ENCODE results near the gene LHFPL2.

Gene LHFPL2

DNA sequence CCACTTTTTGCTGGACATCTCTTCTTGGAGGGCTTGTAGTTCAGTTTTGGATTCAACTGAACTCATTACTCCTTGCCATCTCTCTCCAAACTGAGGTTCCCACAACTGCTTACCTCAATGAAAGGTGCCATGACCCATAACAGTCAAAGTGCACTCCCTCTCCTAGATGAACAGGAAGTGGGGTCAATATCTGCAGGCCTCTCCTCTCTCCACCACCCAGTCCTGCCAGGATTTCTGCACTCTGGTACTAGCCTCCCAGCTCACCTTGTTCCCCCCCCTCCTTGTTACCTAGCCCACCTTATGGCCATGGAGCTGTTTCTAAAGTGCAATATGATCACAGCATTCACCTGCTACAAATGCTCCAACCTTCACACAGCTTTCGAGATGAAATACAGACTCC, 5.9 kb downstream of the LHFPL2 start:
- DNase-seq (ENCODE audit: low read depth, low spot score): no peak

DNA sequence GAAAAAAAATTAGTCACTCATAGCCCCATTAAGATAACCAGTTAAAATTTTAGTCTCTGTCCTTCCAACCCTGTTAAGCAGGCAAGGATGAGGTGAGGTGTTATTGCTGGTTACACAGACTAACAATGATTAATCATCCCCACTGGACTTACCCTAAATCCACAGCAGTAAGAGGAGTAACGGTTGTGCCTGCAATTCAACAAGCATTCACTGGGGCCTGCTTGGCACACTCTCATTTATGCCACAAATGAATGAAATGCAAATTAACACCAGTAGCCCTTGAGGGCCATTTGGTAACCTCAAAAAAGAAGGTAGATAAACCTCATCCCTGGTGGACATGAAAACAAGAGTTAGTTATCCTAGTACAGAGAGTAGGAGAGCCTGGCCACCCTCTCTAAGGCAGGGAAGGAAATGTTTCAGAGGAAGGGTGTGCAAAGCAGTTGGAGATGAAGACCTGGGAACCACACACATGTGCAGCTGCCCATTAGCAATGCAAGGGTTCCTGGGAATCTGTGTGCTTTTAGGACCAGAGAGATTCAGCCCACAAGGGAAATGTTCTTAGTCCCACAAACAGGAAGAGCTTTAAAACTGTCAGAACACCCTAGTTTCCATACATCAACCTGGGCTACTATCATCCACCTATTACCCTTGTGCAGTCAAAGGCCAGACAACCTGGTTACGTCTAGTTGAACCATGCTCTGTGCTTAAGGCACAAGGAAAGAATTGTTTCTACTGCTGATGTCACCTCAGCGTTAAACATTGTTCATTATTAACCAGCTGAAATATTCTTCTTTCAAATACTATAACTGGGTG, 7.7 kb downstream of the LHFPL2 start:
- DNase-seq (ENCODE audit: low read depth, low spot score): no peak

DNA sequence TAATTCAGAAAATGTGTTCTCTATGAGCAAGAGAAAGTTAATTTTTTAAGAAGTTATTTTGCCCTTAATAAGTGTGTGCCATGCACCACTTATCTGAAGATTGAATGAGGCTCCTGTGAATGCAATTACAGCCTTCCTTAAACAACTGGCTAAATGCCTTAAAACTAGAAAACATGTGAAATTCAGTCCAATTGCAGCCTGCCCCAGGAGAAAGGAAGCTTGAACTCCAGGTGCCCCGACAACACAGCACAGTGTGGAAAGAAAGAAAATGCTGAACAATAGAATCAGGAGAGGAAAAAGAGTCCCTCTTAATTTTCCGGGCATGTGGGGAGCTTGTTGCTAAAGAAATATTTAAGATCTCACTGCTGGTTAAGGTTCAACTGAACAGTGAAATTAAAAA, 8.8 kb downstream of the LHFPL2 start:
- no peak for DNase-seq (ENCODE audit: low read depth, low spot score)

DNA sequence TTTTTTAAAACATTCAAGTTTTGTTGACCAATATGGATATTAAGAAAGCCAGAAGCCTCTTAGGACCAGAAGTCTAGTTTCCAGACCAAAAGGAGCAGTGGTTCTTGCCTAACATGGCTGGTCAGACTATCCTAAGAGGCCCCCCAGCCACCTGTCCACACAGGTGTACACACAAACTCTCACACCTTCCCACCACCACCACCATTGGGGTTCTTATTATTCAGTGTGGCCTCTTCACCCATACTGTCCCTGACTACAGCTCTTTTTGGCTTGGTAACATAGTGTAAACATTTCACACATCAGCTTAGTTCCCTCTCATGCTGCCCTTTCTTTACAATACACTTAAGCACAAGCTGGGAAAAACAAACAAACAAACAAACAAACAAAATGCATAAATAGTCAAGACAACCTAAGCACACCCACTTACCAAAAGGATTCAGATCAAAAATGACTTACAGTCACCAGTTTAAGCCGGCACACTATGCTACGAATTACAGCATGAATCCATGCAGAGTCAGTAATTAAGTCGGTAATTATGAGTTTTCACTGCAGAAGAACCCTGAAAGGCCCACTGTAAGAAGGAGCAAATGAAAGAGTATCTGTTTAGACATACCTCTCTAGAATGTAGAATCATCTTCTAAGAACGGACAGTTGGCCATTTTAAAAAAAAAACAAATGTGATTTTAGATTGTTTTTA, 9.5 kb downstream of the LHFPL2 start:
- no peak for DNase-seq (ENCODE audit: low read depth, low spot score)

DNA sequence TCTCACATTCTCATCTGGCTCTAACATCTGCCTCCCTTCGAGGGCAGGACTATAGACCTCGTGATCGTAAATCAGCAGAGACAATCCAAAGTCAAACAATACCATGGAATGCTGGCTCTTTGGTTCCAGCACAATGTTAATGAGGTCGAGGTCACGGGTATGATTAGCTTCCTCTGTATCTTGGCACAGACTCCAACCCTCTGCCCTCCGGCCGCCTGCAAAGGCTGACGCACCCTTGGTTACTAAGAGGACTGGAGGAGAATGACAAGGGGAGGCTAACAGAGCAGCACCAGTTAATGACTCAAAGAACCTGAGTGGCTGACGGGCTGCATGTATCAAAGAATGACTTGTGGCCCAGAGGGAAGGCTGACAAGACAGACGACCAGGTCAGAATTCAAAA, 10.1 kb downstream of the LHFPL2 start:
- DNase-seq (ENCODE audit: low read depth, low spot score): no peak

DNA sequence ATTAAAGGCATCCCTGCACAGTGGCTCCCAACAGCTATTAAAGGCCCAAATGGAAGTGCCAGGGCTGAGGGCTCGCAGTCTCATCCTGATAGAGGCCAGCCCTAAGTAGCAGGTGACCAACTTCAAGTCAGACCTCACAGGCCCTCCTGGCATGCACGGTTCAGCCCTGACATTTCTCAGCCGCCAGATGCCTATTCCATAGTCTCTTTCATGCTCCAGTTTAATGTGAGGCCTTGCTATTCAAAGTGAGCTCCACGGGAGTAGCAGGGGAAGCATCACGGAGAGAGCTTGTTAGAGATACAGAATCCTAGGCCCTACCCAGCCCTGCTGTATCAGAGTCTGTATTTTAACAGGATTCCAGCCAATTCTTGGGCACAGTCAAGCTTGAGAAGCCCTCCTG, 11.1 kb downstream of the LHFPL2 start:
- DNase-seq (ENCODE audit: low read depth, low spot score): no peak

DNA sequence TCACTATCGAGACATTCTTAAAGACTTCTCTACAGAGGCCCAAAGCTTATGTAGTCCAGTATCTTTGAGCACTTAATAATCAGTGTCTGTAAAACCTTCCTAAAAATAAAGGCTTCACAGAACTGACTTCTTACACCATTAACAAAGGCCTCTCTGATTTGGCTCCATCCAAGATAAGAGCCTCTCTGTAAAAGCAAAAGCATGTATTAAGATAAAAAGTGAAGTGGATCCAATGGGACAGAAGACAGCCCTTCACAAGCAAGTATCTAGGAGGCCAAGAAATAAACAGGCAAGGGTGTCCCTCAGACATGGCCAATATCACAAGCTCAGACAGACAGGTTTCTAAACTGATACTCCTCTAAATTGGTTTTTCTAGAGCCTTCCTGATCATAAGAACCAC, 11.9 kb downstream of the LHFPL2 start:
- DNase-seq (ENCODE audit: low read depth, low spot score): no peak

DNA sequence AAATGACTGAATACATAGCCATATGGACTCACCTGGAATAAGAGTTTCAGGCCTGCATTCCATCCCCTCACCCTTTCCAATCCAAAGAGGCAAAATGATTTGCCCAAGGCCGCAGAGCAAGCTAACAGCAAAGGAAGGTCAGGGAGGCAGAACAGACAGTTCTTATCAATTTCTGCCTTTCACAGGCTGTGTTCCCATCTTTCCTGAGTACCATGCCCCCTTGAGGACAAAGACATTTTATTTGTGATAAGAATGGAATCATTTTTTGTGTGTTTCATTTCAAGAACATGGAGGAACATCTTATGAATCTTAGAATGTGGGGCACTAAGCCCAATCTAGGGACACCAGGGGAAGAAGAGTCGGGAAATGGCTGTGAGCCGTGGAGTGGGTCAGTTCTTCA, 13.9 kb downstream of the LHFPL2 start:
- no peak for DNase-seq (ENCODE audit: low read depth, low spot score)

DNA sequence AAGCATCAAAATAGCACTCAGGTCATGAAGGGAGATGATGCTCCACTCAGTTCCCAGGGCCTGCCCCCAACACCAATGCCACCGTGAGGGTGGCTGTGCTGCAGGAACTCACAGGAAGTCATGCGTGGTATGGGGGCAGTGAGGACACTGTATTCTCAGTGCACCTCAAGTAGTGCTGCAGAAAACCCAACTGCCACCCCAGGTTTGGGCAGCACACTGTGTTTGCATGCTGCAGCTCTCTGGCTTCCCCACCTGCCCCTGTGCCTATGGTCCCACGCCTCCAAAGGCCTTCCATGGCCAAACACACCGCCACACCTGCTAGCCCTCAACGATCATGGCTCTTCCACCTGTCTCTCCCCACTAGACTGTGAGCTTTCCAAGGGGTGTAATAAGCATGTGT, 14.3 kb downstream of the LHFPL2 start:
- no peak for DNase-seq (ENCODE audit: low read depth, low spot score)

DNA sequence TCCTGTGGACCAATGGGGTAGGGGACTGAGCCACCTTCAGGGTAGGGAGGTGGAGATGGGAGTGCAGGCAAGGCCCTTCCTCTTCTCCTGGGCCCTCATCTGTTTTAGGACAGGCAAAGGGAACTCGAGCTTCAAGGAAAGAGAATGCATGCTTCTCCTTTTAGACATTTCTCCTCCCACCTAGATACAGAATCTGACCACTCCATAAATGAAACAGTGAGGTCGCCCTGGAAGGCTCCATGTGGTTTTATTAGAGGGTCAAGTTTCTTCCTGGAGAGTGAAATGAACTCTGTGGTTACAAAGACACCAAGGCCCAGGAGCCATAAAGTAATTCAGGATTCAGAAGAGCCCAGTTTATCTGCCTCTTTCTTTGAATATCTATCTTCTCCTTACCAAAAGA, 14.9 kb downstream of the LHFPL2 start:
- no peak for DNase-seq (ENCODE audit: low read depth, low spot score)

DNA sequence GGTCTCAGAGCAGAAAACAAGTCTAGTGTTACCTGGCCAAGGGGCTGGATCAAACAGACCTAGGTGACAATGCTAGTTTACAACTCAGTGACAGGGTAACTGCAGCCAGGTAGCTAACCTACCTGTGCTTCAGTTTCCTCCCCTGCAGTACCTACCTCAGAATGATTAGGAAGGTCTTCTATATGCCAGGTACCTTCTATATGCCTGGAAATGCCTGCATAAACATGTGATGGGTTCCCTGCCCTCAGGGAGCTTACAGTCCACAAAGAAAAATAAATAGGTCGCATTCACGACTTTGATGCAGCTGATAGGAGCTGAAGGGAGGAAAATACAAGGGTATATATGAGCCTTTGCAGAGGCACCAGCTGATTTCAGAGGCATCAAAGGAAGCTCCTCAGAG, 16.1 kb downstream of the LHFPL2 start:
- DNase-seq (ENCODE audit: low read depth, low spot score): no peak

DNA sequence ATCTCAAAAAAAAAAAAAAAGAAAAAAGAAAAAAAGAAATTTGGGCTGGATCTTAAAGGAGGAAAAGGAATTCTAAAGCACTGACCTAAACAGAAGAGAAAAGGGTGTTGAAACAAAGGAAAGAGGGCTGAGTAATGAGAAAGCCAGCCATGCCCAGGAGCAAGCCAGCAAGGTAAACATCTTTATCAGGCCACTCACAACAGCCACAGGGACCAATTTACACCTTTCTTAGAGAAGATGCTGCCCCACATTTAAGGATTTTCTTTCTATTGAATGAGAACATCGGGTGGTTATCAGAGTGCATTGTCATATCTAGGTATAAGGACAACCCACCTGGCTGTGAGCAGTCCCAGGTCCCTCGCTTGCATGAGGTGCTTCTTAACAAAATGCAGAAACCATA, 16.6 kb downstream of the LHFPL2 start:
- DNase-seq (ENCODE audit: low read depth, low spot score): no peak

DNA sequence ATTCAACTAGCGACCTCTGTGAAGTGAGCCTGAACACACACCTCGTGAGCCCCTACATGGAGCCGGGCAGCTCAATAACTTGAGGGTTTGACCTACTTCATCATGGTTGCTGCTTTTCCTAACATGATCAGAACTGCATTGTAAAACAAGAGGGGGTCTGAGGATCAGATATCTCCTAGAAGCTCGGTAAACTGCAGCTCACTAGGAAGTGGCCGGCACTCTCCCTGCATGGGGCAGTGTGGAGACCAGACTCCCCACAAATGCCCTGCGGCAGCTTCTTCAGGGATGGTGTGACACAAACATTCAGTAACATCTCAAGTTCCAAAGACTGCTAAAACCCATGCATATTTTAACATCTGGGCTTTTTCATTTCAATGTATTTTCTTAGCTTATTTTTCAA, 18.5 kb downstream of the LHFPL2 start:
- no peak for DNase-seq (ENCODE audit: low read depth, low spot score)

DNA sequence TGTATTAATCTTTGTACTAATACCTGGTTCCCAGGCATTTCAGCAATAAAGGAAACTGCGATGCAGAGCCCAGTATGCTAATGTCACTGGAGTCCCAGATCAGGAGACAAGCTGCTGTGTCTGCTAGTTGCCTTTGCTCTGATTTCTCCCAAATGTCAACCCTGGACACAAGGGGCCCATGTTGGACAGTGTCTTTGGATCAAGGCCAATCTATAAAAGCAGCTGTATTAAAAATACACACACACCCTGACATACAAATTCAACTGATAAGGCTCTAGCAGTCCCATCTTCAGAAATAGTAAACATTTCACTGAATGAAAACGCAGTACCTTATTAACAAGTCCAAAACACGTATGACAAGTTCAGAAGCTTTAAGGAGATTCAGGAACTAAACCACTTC, 18.9 kb downstream of the LHFPL2 start:
- no peak for DNase-seq (ENCODE audit: low read depth, low spot score)

DNA sequence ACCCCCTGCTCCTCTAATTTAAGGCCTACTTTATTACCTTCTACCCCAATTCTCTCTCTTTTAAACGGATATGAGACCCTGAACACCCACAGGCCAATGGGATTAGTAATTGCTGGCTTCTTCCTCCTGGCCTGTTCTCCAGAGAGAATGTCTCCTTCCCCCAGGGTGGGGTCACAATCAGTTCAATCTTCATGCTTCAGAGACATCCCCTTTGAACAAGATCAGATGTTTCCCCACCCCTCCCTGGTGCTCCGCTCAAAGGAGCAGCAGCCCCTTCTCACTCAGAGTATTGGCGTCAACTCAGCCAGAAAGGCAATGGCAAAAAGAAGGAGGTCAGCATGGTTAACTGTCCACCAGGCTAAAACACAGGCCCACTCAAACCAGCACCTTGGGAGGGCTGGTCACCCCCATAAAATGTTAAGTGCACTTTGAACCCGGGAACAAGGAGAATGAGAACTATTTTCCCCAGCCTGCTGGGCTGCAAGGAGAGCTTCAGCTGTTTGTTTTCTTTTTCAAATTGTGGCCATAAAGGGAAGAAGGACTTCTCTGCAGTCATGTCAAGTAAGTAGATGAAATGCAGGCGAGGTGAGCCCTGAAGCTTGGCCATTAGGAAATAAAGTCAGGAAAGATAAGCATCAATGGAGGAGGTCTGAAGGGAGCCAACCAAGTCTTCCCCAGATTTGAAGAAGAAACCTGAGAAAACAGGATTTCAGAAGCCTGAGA, 20.1 kb downstream of the LHFPL2 start:
- DNase-seq (ENCODE audit: low read depth, low spot score): no peak

DNA sequence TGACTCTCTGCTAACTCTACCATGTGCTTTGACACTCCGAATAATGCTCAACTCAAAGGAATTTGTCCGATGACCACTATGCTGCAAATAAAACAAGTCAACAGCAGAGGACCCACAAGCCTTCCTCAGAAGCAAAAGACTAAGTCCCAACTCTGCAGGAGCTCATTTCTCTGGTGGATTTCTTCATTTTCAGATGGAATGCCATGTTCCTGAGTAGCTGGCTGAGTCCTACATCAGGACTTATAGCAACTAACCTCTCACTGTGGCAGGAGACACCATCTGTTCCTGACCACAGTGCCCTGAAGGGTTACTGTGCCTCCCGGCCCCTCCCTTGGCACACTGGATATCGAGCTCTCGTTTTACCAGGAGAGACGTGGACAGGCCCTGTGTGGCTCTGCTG, 20.8 kb downstream of the LHFPL2 start:
- DNase-seq (ENCODE audit: low read depth, low spot score): no peak

DNA sequence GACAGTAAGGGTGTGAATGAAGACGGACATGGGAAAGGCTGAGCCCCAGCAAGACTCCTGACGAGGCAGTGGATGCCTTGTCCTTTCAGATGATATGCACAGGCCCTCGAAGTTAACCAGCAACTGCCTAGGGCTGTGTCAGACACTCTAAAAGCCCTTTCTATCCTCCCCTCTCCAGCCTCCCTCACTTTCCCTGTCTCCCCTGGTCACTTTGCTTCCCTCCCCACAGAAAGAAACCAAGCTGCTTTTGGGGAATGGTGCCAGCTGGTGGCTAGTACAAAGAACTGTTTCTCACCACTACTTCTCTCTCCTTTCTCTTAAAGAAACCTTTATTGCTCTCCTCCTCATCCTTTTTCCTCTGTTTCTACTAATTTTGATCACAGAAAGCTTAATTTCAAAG, 21.4 kb downstream of the LHFPL2 start:
- no peak for DNase-seq (ENCODE audit: low read depth, low spot score)

DNA sequence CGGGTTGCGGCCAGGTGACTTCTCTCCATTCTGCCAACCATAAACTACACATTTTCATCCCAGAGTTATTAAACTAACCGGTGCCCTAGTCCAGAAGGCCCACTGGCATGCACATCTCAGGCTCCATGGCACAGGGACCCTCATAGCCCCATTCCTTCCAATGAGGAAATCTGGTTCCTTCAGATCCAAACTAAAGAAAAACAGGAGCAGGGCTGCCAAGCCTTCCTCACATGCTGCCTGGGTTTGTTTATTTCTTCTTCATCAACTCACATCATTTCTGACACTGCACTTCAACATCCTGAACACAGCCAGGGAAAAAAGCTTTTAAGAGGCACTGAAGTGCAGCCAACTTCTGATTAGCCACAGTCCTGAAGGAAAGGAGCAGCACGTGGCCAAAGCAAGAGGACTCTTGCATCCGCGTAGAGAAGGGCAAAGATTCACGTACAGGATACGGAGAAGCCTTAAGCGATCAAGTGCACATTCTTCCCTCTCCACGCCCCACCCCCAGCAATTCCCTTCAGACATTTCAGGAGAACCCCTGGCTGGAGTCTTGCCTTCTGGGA, 22.5 kb downstream of the LHFPL2 start:
- DNase-seq (ENCODE audit: low read depth, low spot score): no peak

DNA sequence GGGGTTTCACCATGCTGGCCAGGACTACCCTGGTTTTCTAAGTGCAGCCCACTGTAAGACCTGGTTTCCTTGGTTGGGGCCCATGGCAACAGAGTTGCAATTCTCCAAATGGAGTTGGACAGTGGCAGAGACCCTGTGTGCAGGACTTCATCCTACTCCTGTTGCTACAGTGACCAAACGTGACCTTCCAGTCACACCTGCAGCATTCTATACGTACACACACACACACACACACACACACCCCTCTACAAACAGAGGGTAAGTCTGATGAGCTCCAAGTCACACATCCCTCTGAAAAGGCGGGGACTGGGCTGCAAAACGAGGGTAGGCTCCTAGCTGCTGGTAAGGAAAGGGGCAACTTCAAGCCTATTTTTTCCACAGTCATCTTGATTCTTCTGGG, 23.6 kb downstream of the LHFPL2 start:
- DNase-seq (ENCODE audit: low read depth, low spot score): no peak

DNA sequence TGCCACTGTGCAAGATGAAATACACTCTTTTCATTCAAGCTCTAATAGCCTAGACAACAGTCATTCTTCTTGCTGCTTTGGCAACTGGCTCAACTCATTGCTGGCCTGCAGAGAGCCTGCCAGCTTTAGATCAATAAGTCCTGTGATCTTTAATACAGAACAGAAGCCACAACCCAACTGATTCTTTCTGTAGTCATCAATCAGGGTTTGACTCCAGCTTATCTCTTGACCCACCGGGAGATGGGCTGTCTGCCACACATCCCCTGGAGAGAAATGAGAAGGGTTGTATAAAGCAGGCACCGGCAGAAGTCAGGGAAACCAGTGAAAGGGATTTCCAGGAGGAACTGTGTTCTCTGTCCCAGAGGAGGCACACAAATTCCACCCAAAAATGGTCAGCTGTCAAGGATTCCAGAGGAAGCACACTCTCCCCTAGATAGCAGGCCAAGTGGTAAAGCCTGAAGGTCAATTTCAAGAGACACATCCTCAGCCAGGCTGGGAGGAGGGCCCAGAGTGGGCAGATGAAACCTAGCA, 24.5 kb downstream of the LHFPL2 start:
- no peak for DNase-seq (ENCODE audit: low read depth, low spot score)

DNA sequence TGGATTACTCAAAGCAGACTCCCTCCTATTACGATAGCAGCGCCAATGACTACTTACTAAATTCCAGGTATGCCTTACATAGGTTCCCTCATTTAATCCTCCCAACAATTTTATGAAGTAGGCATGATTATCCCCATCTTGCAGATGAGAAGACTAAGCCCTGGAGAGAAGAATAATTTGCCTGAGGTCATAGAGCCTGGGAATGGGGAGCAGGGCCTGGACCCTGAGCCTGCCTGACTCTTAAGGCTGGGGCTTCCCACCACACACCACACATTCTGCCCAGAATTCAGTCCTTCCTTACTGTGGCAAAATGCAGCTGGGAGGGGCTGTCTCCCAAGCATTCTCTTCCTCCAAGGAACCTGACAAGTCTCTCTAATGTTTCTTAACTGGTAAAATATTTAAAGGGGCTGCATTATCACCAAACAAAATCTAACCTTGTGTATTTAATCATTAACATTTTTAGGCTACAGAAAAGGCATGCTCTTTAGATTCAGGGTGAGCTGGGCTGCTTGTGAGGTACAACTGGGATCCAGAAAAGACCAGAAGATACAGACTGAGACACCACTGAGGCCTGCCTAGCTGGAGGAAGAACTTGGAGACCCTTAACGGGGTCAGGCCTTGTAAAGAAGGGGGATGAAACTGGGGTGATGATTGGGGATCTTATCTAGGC, 26.1 kb downstream of the LHFPL2 start:
- DNase-seq (ENCODE audit: low read depth, low spot score): no peak

DNA sequence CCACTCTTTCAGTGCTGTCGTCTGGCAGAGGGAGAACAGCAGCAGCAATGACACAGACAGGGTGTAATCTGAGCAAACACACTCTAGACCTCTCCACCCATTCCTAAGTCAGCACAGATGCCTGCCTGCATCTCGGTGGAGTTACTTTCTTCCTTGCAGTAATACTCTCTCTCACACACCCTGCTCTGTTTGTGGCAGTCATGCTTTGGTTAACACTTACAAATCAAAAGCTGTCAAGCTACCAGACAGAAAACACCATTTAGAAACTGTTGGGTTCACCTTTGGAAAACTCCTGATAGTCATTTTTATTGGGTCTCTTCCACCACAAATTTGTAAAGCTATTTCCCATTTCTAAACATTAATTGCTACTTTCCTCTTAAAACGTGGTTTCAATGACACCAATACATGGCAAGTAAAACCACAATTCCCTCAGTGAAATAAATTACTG, 27.3 kb downstream of the LHFPL2 start:
- DNase-seq (ENCODE audit: low read depth, low spot score): no peak
